HCT116 (cell line): Measurements from ENCODE around the gene GLIPR1. TPM values are rescaled to one million over a fixed set of nuclear protein-coding genes. Genes with fewer than 3 reads are reported as not detected.

Source experiments
- ATAC-seq: fragments of 200-7000 bp; cut with Tn5 transposase; 2 replicates; pipeline ENCODE4 v1.9.1; 2020; ENCODE audit warnings: mild to moderate bottlenecking, moderate library complexity
- BruUV-seq: library from RNA; stranded (reverse); fragments of 400-500 nt; replicated peaks from 2 replicates; lab custom pipeline; 2021; lab: Mats Ljungman, UMichigan
- CTCF ChIA-PET: fragments of 300-600 bp; sonication (Branson Sonifier 250); formaldehyde crosslinking; loops from one replicate; lab custom pipeline; 2021; ENCODE audit warnings: antibody characterized with exemption; lab: Charles Lee
- POLR2A ChIA-PET: fragments of 300-600, 350-600 bp; sonication (Branson Sonifier 250); formaldehyde crosslinking; loops from one replicate; lab custom pipeline; 2021; ENCODE audit warnings: antibody characterized with exemption; lab: Charles Lee
- RAD21 ChIA-PET, 2 experiments: fragments of 300-600 bp; sonication (Branson Sonifier 250); formaldehyde crosslinking; loops; one replicate each; lab custom pipeline; 2023; ENCODE audit warnings: low total read pairs in 2 of 2; ENCODE audit not compliant: uncharacterized antibody in 2 of 2, unreplicated experiment in 2 of 2, low non-redundant PET in 1 of 2; lab: Charles Lee
- DNase-seq: peaks from one replicate; pipeline ENCODE4 v3.0.0-alpha.2; 2010; ENCODE audit warnings: low read depth, low spot score
- H2AFZ ChIP-seq: fragments of 200-600 bp; shearing (Covaris generic), sonication (generic); 2 replicates; pipeline ENCODE4 v1.6.1; 2017; ENCODE audit warnings: low read depth, mixed run types, mixed read lengths, antibody characterized with exemption, low read length; ENCODE audit not compliant: poor library complexity, severe bottlenecking
- H3K27ac ChIP-seq: 2 replicates; pipeline ENCODE4 v1.5.1; 2012; ENCODE audit warnings: low read depth, low read length
- H3K27me3 ChIP-seq: fragments of 200-600 bp; sonication (generic); 2 replicates; pipeline ENCODE4 v1.6.1; 2016; ENCODE audit warnings: mixed run types, low read length, mixed read lengths; ENCODE audit not compliant: insufficient read depth
- H3K36me3 ChIP-seq, 2 experiments: fragments of 200-500 bp in 1 of 2; fragments of 200-600 bp in 1 of 2; sonication (Bioruptor generic) in 1 of 2; sonication (generic) in 1 of 2; 2 replicates each; pipeline versions ENCODE4 v1.5.1 to v1.6.1; 2014 to 2016; ENCODE audit warnings: low read length in 2 of 2, inconsistent platforms in 1 of 2, mixed read lengths in 1 of 2, mixed run types in 1 of 2; ENCODE audit not compliant: insufficient read depth in 2 of 2, control insufficient read depth in 1 of 2
- H3K4me1 ChIP-seq, 2 experiments: fragments of 200-600 bp in 1 of 2; sonication (generic) in 1 of 2; 2 replicates each; pipeline versions ENCODE4 v1.5.1 to v1.6.1; 2012 to 2017; ENCODE audit warnings: low read length in 2 of 2, inconsistent platforms in 1 of 2, mild to moderate bottlenecking in 1 of 2, mixed read lengths in 1 of 2, mixed run types in 1 of 2, moderate library complexity in 1 of 2; ENCODE audit not compliant: insufficient read depth in 2 of 2, control insufficient read depth in 1 of 2
- H3K4me2 ChIP-seq: fragments of 200-600 bp; sonication (generic); 2 replicates; pipeline ENCODE4 v1.6.1; 2017; ENCODE audit warnings: mixed run types, low read length, mixed read lengths
- H3K4me3 ChIP-seq, 2 experiments: fragments of 200-600 bp in 1 of 2; sonication (generic) in 1 of 2; replicated peaks in 1 of 2; 2 replicates each; pipeline ENCODE4 v1.5.1; 2011 to 2016; ENCODE audit warnings: low read length in 2 of 2, control low read depth in 1 of 2, low read depth in 1 of 2, mild to moderate bottlenecking in 1 of 2, mixed read lengths in 1 of 2, mixed run types in 1 of 2
- H3K79me2 ChIP-seq: fragments of 200-600 bp; sonication (generic); 2 replicates; pipeline ENCODE4 v1.6.1; 2017; ENCODE audit warnings: mild to moderate bottlenecking, mixed run types, low read length, moderate library complexity, mixed read lengths; ENCODE audit not compliant: insufficient read depth
- H3K9ac ChIP-seq: fragments of 200-600 bp; sonication (generic); 2 replicates; pipeline ENCODE4 v1.6.1; 2016; ENCODE audit warnings: low read length, mixed read lengths
- H3K9me2 ChIP-seq: fragments of 200-600 bp; sonication (generic), shearing (Covaris generic); 2 replicates; pipeline ENCODE4 v1.6.1; 2017; ENCODE audit warnings: mixed run types, mild to moderate bottlenecking, moderate library complexity; ENCODE audit not compliant: insufficient read depth
- H3K9me3 ChIP-seq, 2 experiments: fragments of 200-500 bp in 1 of 2; fragments of 200-600 bp in 1 of 2; sonication (Bioruptor generic) in 1 of 2; sonication (generic) in 1 of 2; 2 replicates each; pipeline ENCODE4 v1.6.1; 2014 to 2017; ENCODE audit warnings: low read length in 2 of 2, mixed read lengths in 2 of 2, inconsistent platforms in 1 of 2, low read depth in 1 of 2, mild to moderate bottlenecking in 1 of 2, mixed run types in 1 of 2, moderate library complexity in 1 of 2; ENCODE audit not compliant: control insufficient read depth in 1 of 2, insufficient read depth in 1 of 2
- H4K20me1 ChIP-seq: fragments of 200-600 bp; sonication (generic), shearing (Covaris generic); 2 replicates; pipeline ENCODE4 v1.6.1; 2017; ENCODE audit warnings: mixed run types, mild to moderate bottlenecking, moderate library complexity; ENCODE audit not compliant: insufficient read depth
- CTCF ChIP-seq, 3 experiments: fragments of 200-600 bp in 1 of 3; sonication (generic) in 1 of 3; IDR thresholded peaks in 2 of 3; conservative IDR thresholded peaks in 1 of 3; 2 replicates each; pipeline ENCODE4 v1.5.1; 2012 to 2017; ENCODE audit warnings: low read depth in 2 of 3, low read length in 2 of 3, antibody characterized with exemption in 1 of 3, borderline replicate concordance in 1 of 3, control low read depth in 1 of 3, mild to moderate bottlenecking in 1 of 3, mixed read lengths in 1 of 3, mixed run types in 1 of 3, moderate library complexity in 1 of 3; ENCODE audit not compliant: insufficient read depth in 1 of 3
- RAD21 ChIP-seq: IDR thresholded peaks from 2 replicates; pipeline ENCODE4 v1.6.1; 2012; ENCODE audit warnings: low read depth, mild to moderate bottlenecking
- ZBTB33 ChIP-seq: IDR thresholded peaks from 2 replicates; pipeline ENCODE4 v1.6.1; 2011; ENCODE audit warnings: mild to moderate bottlenecking, low read length, moderate library complexity; ENCODE audit not compliant: insufficient replicate concordance; ENCODE audit errors: extremely low read depth
- intact Hi-C: fragments of 100-400 bp; cut with micrococcal nuclease; formaldehyde crosslinking; loops from 2 replicates; pipeline ENCODE4 v1.10.0; 2022
- total RNA-seq: library from RNA; stranded (reverse); gene quantifications from one replicate; pipeline ENCODE4 v1.2.1, GENCODE V29; 2021; ENCODE audit not compliant: unreplicated experiment

The GLIPR1 gene
- total RNA-seq, 1 experiment from 2014 or later: 0.39 TPM

DNA sequence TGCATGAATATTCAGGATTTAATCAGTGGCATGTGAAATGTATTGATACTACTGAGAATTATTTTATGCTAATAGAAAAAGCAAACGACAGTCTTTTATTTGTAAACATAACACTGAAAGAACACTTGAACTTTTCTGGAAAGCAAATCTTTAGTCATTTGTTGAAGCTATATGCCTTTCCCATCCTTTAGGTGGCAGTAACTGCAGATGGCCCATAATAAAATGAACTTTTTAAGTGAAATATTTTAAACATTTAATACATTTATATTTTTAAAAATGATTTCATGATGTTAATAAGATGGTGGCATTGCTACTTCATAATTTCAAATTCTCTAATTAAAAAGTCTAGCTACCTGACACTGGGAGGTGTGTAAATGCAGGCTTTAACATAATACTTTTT, 44.7 kb downstream of the GLIPR1 start:
- Histone ChIP-seq H3K9me3 (no peaks in the 10 kb centered on the region), H3K4me2 (no peak overlapping the region), H2AFZ (no peak overlapping the region), H3K4me1 (peaks cover 17 to 35% of the 10 kb centered on the region in 2 experiments), H3K27me3 (no peaks in the 10 kb centered on the region), H3K27ac (no peak overlapping the region; the same call in 1 of the 2 replicates), H3K9me2 (no peaks in the 10 kb centered on the region), H4K20me1 (no peaks in the 10 kb centered on the region), H3K36me3 (no peaks in the 10 kb centered on the region), H3K9ac (no peak overlapping the region; the same call in 1 of the 2 replicates), H3K4me3 (no peak overlapping the region), H3K79me2 (no peaks in the 10 kb centered on the region)
- ChIA-PET CTCF (interaction anchor here (0.8 kb wide), 2 partner anchors 188 to 821 kb away, joined by 3 read pairs; no protein-coding TSS in a partner anchor), POLR2A (interaction anchor here (1.1 kb wide), 1 partner anchor 114 kb away, joined by 3 read pairs; no protein-coding TSS in a partner anchor), RAD21 (interaction anchor here in 1 of 2 experiments (0.5 kb wide), 1 partner anchor 499 kb away, joined by 3 read pairs; no protein-coding TSS in a partner anchor)
- DNase-seq (no peak), ATAC-seq (no peak)
- intact Hi-C loops: loop anchor here (5.0 kb wide), 4 partner anchors 97 to 1267 kb away; partner anchors contain the start of gene BBS10
- peak; percentile 25; the same call in 1 of the 2 replicates for TF ChIP-seq RAD21
- TF ChIP-seq CTCF (IDR thresholded peaks at IDR 0.05 in 2 of 3, conservative IDR thresholded peaks at IDR 0.05 in 1 of 3; ENCODE audit: borderline replicate concordance in 1 of 3, insufficient read depth in 1 of 3, low read depth in 2 of 3, low read length in 2 of 3): peak in 2 of 3 experiments; percentile 9 to 28; a peak in 1 of 6 replicates
- TF ChIP-seq ZBTB33: no peak
- BruUV-seq: no TSS peak
